ENCODE data around the gene PRMT7. TPM values are rescaled to one million over a fixed set of nuclear protein-coding genes. Genes with fewer than 3 reads are reported as not detected.
A peak's percentile ranks its signal among the peaks of the same experiment; 100 is the strongest.

The PRMT7 gene
- total RNA-seq = 10 to 100 TPM; 21.4 to 41.7 TPM
- polyA plus RNA-seq = 10 to 100 TPM; 11.0 to 99.2 TPM
- long read RNA-seq, donor 1, partial matches to known transcripts = 7 of 74 reads
- long read RNA-seq, donor 1, other reads (novel, unspliced or antisense) = 66 of 74 reads
- long read RNA-seq, donor 2, partial matches to known transcripts = 1 of 14 reads
- long read RNA-seq, donor 2, other reads (novel, unspliced or antisense) = 12 of 14 reads

- Histone ChIP-seq H3K4me1 (ENCODE audit: control insufficient read depth in 1 of 2, insufficient read depth in 2 of 2, low read length in 2 of 2) (peaks cover 0 to 6% of the 10 kb centered on the region in 2 donors), H3K27me3 (ENCODE audit: control insufficient read depth in 1 of 2, insufficient read depth in 2 of 2, low read length in 1 of 2) (no peaks in the 10 kb centered on the region), H3K4me3 (ENCODE audit: low read length in 2 of 2) (peak within 1 kb of the TSS; percentile 73), H3K36me3 (ENCODE audit: control insufficient read depth in 1 of 2, insufficient read depth in 2 of 2, low read length in 1 of 2) (peaks cover 2% of the 10 kb centered on the region in 2 donors), H3K27ac (ENCODE audit: low read depth in 1 of 2, low read length in 2 of 2) (peak within 1 kb of the TSS in 1 of 2 donors; percentile 16), H3K9me3 (ENCODE audit: control insufficient read depth, low read length) (no peaks in the 10 kb centered on the region)
- DNase-seq (peak; percentile 94 to 96), ATAC-seq (ENCODE audit: low FRiP score) (peak; percentile 99)
- 0% methylated on average over 58 to 62 of the region's 62 CpGs for WGBS, 2 donors
- intact Hi-C loops (cut with DNase I) = loop anchor here (1.0 to 5.0 kb wide), 3 partner anchors 47 to 64 kb away; partner anchors contain the start of genes SLC7A6 (in 2 of the 2) and PLA2G15 (in 1 of the 2)
Observed at GRCh38 chr16:68310774-68311511, at the start of gene PRMT7, which contains the start of gene SLC7A6OS. Gene PRMT7 (plus strand): TSS chr16:68311019. CDS start chr16:68315980, 4,961 bp downstream. Gene SLC7A6OS (minus strand): TSS chr16:68310946. CDS start chr16:68310926, 20 bp downstream.

GRCh38 chr16:68263559-68264127 lies 47.2 kb upstream of the PRMT7 start:
- peak overlapping the region; percentile 37 to 46 for H3K4me3 ChIP-seq (ENCODE audit: low read length in 2 of 2)
- intact Hi-C loops (cut with DNase I) = loop anchor here (1.0 to 5.0 kb wide), 4 partner anchors 48 to 65 kb away; partner anchors contain the start of genes PRMT7 (in 2 of the 2) and SLC7A6OS (in 1 of the 2)
- no peaks in the 10 kb centered on the region for H3K9me3 ChIP-seq (ENCODE audit: control insufficient read depth, low read length)
- peaks cover 0 to 3% of the 10 kb centered on the region in 2 donors for H3K36me3 ChIP-seq (ENCODE audit: control insufficient read depth in 1 of 2, insufficient read depth in 2 of 2, low read length in 1 of 2)
- no peaks in the 10 kb centered on the region for H3K27me3 ChIP-seq (ENCODE audit: control insufficient read depth in 1 of 2, insufficient read depth in 2 of 2, low read length in 1 of 2)
- H3K27ac ChIP-seq (ENCODE audit: low read depth in 1 of 2, low read length in 2 of 2) = peak overlapping the region; percentile 65 to 82
- ATAC-seq (ENCODE audit: low FRiP score) (no peak), DNase-seq (no peak)
- no peaks in the 10 kb centered on the region for H3K4me1 ChIP-seq (ENCODE audit: control insufficient read depth in 1 of 2, insufficient read depth in 2 of 2, low read length in 2 of 2)
- 38% methylated on average over 11 of the region's 11 CpGs for WGBS, 2 donors

GRCh38 chr16:68264128-68265077 lies 46.4 kb upstream of the PRMT7 start, which contains the start of gene SLC7A6:
Gene SLC7A6 (plus strand): TSS chr16:68264526. CDS start chr16:68274727, 10,201 bp downstream.
- no peaks in the 10 kb centered on the region for H3K9me3 ChIP-seq (ENCODE audit: control insufficient read depth, low read length)
- peak within 1 kb of the TSS; percentile 65 to 82 for H3K27ac ChIP-seq (ENCODE audit: low read depth in 1 of 2, low read length in 2 of 2)
- ATAC-seq (ENCODE audit: low FRiP score) = peak; percentile 76
- no peaks in the 10 kb centered on the region for H3K4me1 ChIP-seq (ENCODE audit: control insufficient read depth in 1 of 2, insufficient read depth in 2 of 2, low read length in 2 of 2)
- intact Hi-C loops (cut with DNase I) = loop anchor here (1.0 to 5.0 kb wide), 3 partner anchors 47 to 63 kb away; partner anchors contain the start of genes PRMT7 (in 2 of the 2) and SLC7A6OS (in 1 of the 2)
- peak; percentile 84 to 95 for DNase-seq
- H3K4me3 ChIP-seq (ENCODE audit: low read length in 2 of 2) = peak within 1 kb of the TSS; percentile 37 to 46
- peaks cover 0 to 1% of the 10 kb centered on the region in 2 donors for H3K36me3 ChIP-seq (ENCODE audit: control insufficient read depth in 1 of 2, insufficient read depth in 2 of 2, low read length in 1 of 2)
- H3K27me3 ChIP-seq (ENCODE audit: control insufficient read depth in 1 of 2, insufficient read depth in 2 of 2, low read length in 1 of 2) = no peaks in the 10 kb centered on the region
- WGBS, 2 donors = 0 to 1% methylated on average over 108 to 123 of the region's 123 CpGs

GRCh38 chr16:68265078-68265920 lies 45.5 kb upstream of the PRMT7 start:
- no peaks in the 10 kb centered on the region for H3K27me3 ChIP-seq (ENCODE audit: control insufficient read depth in 1 of 2, insufficient read depth in 2 of 2, low read length in 1 of 2)
- H3K4me3 ChIP-seq (ENCODE audit: low read length in 2 of 2) = peak overlapping the region; percentile 37 to 46
- 1% methylated on average over 23 of the region's 23 CpGs for WGBS, 2 donors
- no peaks in the 10 kb centered on the region for H3K36me3 ChIP-seq (ENCODE audit: control insufficient read depth in 1 of 2, insufficient read depth in 2 of 2, low read length in 1 of 2)
- DNase-seq = peak; percentile 69 to 82
- ATAC-seq (ENCODE audit: low FRiP score) = peak; percentile 59
- intact Hi-C loops (cut with DNase I) = no loop called here
- no peaks in the 10 kb centered on the region for H3K4me1 ChIP-seq (ENCODE audit: control insufficient read depth in 1 of 2, insufficient read depth in 2 of 2, low read length in 2 of 2)
- no peaks in the 10 kb centered on the region for H3K9me3 ChIP-seq (ENCODE audit: control insufficient read depth, low read length)
- H3K27ac ChIP-seq (ENCODE audit: low read depth in 1 of 2, low read length in 2 of 2) = peak overlapping the region; percentile 65 to 82

DNA sequence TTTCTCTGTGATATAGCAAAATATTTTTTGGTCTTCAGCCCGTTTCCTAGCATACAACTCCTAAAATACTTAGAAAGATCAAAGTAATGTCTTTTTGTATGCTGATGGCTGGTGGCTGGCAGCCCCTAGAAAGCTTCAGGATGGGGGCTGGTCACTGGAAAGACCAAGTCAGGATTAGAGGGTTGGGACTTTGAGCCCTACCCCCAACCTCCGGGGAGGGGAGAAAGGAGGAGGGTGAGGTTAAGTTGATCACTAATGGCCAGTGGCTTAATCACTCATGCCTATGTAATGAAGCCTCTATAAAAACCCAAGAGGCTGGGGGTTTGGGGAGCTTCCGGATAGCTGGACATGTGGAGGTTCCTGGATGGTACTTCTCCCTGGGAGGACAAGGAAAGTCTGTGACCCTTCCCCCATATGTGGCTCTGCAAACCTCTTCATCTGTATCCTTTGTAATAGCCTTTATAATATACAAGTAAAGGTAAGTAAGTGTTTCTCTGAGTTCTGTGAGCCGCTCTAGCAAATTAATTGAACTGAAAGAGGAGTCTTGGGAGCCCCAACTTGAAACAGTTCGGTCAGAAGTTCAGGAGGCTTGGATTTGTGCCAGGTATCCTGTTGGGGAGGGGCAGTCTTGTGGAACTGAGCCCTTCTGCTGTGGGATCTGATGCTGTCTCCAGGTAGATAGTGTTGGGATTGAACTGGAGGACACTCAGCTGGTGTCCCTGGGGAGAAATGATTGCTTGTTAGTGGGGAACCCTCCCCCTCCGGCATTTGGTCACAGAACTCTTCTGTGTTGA lies 43.0 kb upstream of the PRMT7 start:
- DNase-seq = no peak
- Histone ChIP-seq H3K36me3 (ENCODE audit: control insufficient read depth in 1 of 2, insufficient read depth in 2 of 2, low read length in 1 of 2) (no peaks in the 10 kb centered on the region), H3K27ac (ENCODE audit: low read depth in 1 of 2, low read length in 2 of 2) (no peak overlapping the region), H3K9me3 (ENCODE audit: control insufficient read depth, low read length) (no peaks in the 10 kb centered on the region), H3K27me3 (ENCODE audit: control insufficient read depth in 1 of 2, insufficient read depth in 2 of 2, low read length in 1 of 2) (no peaks in the 10 kb centered on the region), H3K4me3 (ENCODE audit: low read length in 2 of 2) (no peak overlapping the region), H3K4me1 (ENCODE audit: control insufficient read depth in 1 of 2, insufficient read depth in 2 of 2, low read length in 2 of 2) (no peaks in the 10 kb centered on the region)
- WGBS, 2 donors = 68 to 70% methylated on average over 6 of the region's 6 CpGs
- intact Hi-C loops (cut with DNase I) = no loop called here
- no peak for ATAC-seq (ENCODE audit: low FRiP score)

- intact Hi-C loops (cut with DNase I) = no loop called here
- Histone ChIP-seq H3K27me3 (ENCODE audit: control insufficient read depth in 1 of 2, insufficient read depth in 2 of 2, low read length in 1 of 2) (no peaks in the 10 kb centered on the region), H3K27ac (ENCODE audit: low read depth in 1 of 2, low read length in 2 of 2) (no peak overlapping the region), H3K4me3 (ENCODE audit: low read length in 2 of 2) (no peak overlapping the region), H3K4me1 (ENCODE audit: control insufficient read depth in 1 of 2, insufficient read depth in 2 of 2, low read length in 2 of 2) (no peaks in the 10 kb centered on the region), H3K9me3 (ENCODE audit: control insufficient read depth, low read length) (no peaks in the 10 kb centered on the region), H3K36me3 (ENCODE audit: control insufficient read depth in 1 of 2, insufficient read depth in 2 of 2, low read length in 1 of 2) (peaks cover 0 to 6% of the 10 kb centered on the region in 2 donors)
- no peak for ATAC-seq (ENCODE audit: low FRiP score)
- no peak for DNase-seq
- WGBS, 2 donors = 93 to 95% methylated on average over 4 of the region's 4 CpGs
Observed at GRCh38 chr16:68269793-68270192, 41.0 kb upstream of the PRMT7 start.

DNA sequence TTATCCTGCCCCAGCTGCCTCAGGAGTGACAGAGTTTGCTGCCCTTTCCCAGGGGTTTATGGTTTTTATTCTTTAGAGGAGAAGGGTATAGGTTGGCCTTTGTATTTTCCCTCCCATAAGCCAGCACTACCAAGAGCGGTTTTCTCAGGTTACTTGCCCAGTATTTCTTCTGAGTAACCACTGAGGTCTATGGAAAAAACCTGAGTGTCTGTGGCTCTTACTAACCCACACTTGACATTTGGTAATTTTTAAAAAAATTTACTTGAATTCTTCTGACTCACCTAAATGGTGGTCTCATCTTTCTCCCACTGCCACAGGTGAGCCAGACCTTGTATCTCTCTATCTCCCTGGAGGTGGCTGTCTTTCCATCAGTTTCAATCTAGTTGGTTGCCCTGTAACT lies 40.5 kb upstream of the PRMT7 start:
- no peak for DNase-seq
- intact Hi-C loops (cut with DNase I) = no loop called here
- 0% methylated on average over 1 of the region's 1 CpG for WGBS, 2 donors
- Histone ChIP-seq H3K9me3 (ENCODE audit: control insufficient read depth, low read length) (no peaks in the 10 kb centered on the region), H3K27ac (ENCODE audit: low read depth in 1 of 2, low read length in 2 of 2) (no peak overlapping the region), H3K36me3 (ENCODE audit: control insufficient read depth in 1 of 2, insufficient read depth in 2 of 2, low read length in 1 of 2) (peaks cover 0 to 8% of the 10 kb centered on the region in 2 donors), H3K4me3 (ENCODE audit: low read length in 2 of 2) (no peak overlapping the region), H3K4me1 (ENCODE audit: control insufficient read depth in 1 of 2, insufficient read depth in 2 of 2, low read length in 2 of 2) (no peaks in the 10 kb centered on the region), H3K27me3 (ENCODE audit: control insufficient read depth in 1 of 2, insufficient read depth in 2 of 2, low read length in 1 of 2) (no peaks in the 10 kb centered on the region)
- no peak for ATAC-seq (ENCODE audit: low FRiP score)
